Measurements from ENCODE around the gene FAM131A.

FAM131A gene

DNA sequence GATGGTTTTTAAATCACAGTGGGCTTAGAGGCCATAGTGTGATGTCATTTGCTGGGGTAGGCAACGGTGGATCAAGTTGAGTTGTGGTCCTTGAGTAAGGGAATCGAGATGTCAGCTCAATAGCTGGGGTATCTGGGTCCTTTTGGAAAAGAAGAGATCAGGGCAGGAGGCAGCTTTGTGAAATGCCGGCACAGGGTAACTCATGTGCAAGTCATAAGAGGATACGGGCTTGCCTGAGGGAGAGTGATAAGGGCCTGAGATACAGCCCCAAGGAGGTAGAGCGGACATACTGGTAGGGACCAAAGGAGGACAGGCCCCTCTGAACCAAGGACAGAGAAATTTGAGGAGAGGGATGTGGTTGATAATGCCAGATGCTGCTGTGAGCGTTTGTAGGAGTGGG lies 4.2 kb upstream of the FAM131A start:
- DNase-seq (ENCODE audit: low read depth, low spot score) = no peak
- no peak overlapping the region for H3K4me3 ChIP-seq (ENCODE audit: low read depth, low read length)
- TF ChIP-seq, protein P1, sequence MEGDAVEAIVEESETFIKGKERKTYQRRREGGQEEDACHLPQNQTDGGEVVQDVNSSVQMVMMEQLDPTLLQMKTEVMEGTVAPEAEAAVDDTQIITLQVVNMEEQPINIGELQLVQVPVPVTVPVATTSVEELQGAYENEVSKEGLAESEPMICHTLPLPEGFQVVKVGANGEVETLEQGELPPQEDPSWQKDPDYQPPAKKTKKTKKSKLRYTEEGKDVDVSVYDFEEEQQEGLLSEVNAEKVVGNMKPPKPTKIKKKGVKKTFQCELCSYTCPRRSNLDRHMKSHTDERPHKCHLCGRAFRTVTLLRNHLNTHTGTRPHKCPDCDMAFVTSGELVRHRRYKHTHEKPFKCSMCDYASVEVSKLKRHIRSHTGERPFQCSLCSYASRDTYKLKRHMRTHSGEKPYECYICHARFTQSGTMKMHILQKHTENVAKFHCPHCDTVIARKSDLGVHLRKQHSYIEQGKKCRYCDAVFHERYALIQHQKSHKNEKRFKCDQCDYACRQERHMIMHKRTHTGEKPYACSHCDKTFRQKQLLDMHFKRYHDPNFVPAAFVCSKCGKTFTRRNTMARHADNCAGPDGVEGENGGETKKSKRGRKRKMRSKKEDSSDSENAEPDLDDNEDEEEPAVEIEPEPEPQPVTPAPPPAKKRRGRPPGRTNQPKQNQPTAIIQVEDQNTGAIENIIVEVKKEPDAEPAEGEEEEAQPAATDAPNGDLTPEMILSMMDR (IDR thresholded peaks at IDR 0.05; ENCODE audit: low read depth, low read length) = no peak
- in situ Hi-C loops (cut with HindIII; ENCODE audit: low sequenced_read_pairs) = no loop called here

DNA sequence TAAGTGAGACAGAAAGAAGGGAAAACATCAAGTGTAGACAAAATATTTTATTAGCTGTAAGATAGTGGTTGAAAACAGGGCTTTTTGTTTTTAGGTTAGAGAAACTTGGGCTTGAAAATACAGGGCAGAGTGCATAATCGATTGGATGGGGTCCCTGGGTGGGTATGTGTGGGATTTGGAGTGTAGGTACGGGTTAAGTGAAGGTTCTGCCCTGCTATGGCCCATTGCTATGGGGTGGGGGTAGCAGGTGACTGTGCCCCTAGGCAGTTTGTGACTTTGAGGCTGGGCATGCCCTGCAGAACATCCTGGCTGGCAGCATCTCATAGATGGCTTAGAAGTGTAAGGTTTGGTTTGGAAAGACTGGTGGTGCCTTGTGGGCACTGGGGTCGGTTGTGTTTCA lies 3.7 kb upstream of the FAM131A start:
- TF ChIP-seq, protein P1 (IDR thresholded peaks at IDR 0.05; ENCODE audit: low read depth, low read length) = no peak
- H3K4me3 ChIP-seq (ENCODE audit: low read depth, low read length) = no peak overlapping the region
- in situ Hi-C loops (cut with HindIII; ENCODE audit: low sequenced_read_pairs) = no loop called here
- no peak for DNase-seq (ENCODE audit: low read depth, low spot score)

DNA sequence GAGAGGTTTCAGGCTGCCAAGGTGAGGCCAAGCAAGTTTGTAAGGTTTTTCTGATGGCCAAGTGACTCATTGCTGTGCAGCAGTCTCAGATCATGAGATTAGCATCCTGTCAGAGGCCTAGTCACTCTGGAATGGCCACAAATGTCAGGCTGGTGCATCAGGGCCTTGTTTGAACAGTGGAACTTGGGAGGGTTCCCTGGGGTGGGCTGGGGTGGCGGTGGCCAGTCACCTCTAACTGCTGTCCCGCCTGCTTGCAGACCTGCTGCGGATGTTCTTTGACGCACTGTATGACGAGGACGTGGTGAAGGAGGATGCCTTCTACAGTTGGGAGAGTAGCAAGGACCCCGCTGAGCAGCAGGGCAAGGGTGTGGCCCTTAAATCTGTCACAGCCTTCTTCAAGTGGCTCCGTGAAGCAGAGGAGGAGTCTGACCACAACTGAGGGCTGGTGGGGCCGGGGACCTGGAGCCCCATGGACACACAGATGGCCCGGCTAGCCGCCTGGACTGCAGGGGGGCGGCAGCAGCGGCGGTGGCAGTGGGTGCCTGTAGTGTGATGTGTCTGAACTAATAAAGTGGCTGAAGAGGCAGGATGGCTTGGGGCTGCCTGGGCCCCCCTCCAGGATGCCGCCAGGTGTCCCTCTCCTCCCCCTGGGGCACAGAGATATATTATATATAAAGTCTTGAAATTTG lies 2.8 kb upstream of the FAM131A start:
- no peak overlapping the region for H3K4me3 ChIP-seq (ENCODE audit: low read depth, low read length)
- DNase-seq (ENCODE audit: low read depth, low spot score) = peak; percentile 73
- in situ Hi-C loops (cut with HindIII; ENCODE audit: low sequenced_read_pairs) = no loop called here
- TF ChIP-seq, protein P1 (IDR thresholded peaks at IDR 0.05; ENCODE audit: low read depth, low read length) = no peak

DNA sequence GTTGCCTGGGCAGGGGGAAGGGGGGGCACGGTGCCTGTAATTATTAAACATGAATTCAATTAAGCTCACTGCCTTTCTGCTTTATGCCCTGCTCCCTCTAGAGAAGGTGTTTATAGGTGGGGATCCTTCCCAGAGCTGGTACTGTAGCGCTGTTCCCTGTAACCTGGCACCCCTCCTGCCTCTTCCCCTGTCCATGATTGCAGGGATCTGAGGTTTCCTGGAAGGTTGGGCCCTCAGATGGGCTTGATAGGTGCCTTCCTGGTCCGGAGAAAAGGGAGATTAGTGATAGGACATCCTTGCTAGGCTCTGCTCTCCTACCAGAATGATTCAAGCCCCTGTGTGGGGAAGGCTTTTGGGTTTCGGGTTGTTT lies 2.1 kb upstream of the FAM131A start:
- TF ChIP-seq, protein P1 (IDR thresholded peaks at IDR 0.05; ENCODE audit: low read depth, low read length) = no peak
- H3K4me3 ChIP-seq (ENCODE audit: low read depth, low read length) = no peak overlapping the region
- no peak for DNase-seq (ENCODE audit: low read depth, low spot score)
- in situ Hi-C loops (cut with HindIII; ENCODE audit: low sequenced_read_pairs) = no loop called here

DNA sequence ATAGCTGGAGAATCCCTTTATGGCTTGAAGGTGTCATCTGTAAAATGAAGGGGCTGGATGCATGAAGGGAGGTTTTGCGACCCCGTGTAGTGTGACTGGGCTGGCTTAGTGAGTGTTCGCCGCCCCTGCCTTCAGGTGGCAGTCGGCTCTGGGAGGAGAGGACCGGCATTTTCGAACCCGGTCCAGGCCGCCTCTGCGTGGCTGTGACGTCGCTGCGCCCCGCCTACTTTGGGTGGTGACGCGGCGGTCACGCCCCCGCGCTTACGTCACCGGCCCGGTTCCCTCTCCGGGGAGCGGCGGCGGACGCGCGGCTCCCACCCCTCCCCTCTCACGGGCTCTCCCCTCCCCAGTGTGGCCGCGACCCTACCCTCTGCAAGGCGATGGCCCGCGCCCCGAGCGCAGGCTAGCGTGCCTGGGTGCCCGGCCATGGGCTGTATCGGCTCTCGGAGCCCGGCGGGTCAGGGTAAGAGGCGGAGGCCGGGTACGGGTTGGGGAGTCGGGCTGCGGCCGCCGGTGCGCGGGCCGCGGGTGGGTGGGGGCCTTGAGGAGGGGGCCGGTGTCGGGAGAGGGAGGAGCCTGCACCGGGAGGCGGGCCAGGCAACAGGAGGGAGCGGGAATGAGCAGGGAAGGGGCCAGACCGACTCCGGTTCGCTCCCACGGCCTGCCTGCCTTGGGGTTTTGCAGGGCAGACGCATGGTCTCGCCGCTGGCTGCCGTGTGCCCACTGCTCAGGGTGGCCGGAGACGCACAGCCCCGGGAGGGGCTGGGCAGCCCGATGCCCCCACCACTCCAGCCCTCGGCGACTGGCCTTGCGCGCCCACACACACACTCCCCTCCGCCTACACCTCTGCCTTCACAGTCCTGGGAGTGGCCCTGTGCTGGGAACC lies 1.5 kb upstream of the FAM131A start:
- peak; percentile 79 for DNase-seq (ENCODE audit: low read depth, low spot score)
- TF ChIP-seq, protein P1 (IDR thresholded peaks at IDR 0.05; ENCODE audit: low read depth, low read length) = no peak
- peak overlapping the region; percentile 56 for H3K4me3 ChIP-seq (ENCODE audit: low read depth, low read length)
- in situ Hi-C loops (cut with HindIII; ENCODE audit: low sequenced_read_pairs) = no loop called here

DNA sequence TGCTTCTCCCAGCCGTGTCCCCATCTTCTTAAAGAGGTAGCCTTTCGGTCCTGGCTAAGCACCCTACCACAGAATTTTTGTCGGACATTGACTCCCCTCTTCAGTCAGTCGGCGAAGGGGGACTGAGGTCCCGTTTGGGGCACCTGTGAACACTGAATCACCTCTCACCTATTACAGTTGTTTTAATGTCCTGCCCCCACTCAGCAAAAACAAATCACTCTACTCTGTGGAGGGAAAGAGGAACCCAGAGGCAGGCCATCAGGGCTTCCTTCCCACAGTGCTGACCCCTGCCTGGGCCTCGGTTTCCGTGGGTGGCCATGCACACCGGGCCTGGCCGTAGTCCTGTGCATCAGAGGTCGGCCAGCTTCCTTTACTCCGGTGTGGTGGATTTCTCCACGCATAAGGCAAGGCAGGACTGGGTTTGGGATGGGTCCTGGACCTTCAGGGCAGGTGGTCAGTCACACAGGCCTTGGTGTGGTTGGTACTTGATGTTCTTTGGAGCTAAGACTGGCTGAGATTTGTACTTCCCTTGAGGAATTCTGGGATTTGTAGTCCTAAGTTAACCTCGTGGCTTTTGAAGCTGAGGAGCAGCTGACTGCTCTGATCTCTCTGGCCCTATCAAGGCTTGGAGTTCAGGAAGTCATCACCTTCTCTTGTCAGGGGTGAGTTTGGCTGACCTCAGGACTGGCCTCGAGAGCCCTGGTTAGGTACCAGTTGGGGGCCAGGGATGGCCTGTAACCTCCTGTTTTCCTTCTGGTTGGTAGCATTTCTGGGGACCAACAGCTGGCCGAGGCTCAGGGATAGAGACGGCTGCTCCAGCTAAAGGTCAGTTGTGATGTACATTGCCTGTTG lies 627 bp upstream of the FAM131A start:
- peak overlapping the region; percentile 56 for H3K4me3 ChIP-seq (ENCODE audit: low read depth, low read length)
- TF ChIP-seq, protein P1 (IDR thresholded peaks at IDR 0.05; ENCODE audit: low read depth, low read length) = no peak

More for the DNA sequence above, 627 bp upstream of the FAM131A start:
- in situ Hi-C loops (cut with HindIII; ENCODE audit: low sequenced_read_pairs) = no loop called here
- DNase-seq (ENCODE audit: low read depth, low spot score) = peak; percentile 69

All from astrocyte of the spinal cord (primary cell).